Activated naive CD8-positive, alpha-beta T cell treated with anti-CD3 and anti-CD28 coated beads, Interleukin-2, amount 50 U/mL, for 24 hours (primary cell): Measurements from ENCODE around the gene MTOR.

Experiments used
- ATAC-seq: fragments of 150-1000 bp; cut with Tn5 transposase; one replicate; pipeline ENCODE4 v1.10.0; 2021
- DNase-seq: peaks from one replicate; pipeline ENCODE4 v3.0.0; 2021
- H3K27ac Mint-ChIP-seq: one replicate; pipeline ENCODE4 v1.8.0; 2021; ENCODE audit warnings: mild to moderate bottlenecking, mixed read lengths
- H3K27me3 Mint-ChIP-seq: one replicate; pipeline ENCODE4 v1.8.0; 2021; ENCODE audit warnings: mixed read lengths
- H3K36me3 Mint-ChIP-seq: one replicate; pipeline ENCODE4 v1.8.0; 2021; ENCODE audit warnings: low read depth, mixed read lengths
- H3K4me1 Mint-ChIP-seq: one replicate; pipeline ENCODE4 v1.8.0; 2021; ENCODE audit warnings: mixed read lengths
- H3K4me3 Mint-ChIP-seq: one replicate; pipeline ENCODE4 v1.8.0; 2021; ENCODE audit warnings: mild to moderate bottlenecking, moderate library complexity, mixed read lengths
- H3K9me3 Mint-ChIP-seq: one replicate; pipeline ENCODE4 v1.8.0; 2021; ENCODE audit warnings: mixed read lengths

The MTOR gene

DNA sequence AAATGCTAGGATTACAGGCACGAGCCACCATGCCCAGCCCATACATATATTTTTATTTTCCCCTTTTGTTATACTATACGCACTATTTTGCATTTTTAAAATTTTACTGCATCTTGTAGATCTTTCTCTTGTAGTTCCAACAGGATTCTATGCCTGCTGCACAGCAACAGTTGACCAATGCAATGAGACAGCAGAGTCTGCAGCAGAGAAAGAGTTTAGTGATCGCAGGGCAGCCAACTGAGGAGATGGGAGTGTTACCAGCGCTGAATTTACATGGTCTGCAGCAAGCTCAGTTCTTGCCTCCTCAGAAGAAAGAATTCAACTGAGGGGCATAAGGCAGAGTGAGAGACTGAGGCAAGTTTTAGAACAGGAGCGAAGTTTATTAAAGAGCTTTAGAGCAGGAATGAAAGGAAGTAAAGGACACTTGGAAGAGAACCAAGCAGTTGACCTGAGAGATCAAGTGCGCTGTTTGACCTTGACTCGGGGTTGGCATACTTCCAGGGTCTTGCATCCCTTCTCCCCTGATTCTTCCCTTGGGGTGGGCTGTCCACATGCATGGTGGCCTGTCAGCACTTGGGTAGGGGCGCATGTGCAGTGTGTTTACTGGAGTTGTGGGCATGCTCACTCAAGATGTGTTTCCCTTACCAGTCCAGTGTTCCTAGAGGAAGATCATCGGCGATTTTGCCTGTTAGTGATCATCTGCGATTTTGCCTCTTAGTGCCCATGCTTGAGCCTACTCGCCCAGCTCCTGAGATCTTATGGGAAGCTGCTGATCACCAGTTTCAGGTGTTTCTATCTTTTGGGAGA lies 4.1 kb upstream of the MTOR start:
- H3K27ac Mint-ChIP-seq, result no peak overlapping the region
- no peak overlapping the region for H3K4me3 Mint-ChIP-seq
- H3K27me3 Mint-ChIP-seq, result no peaks in the 10 kb centered on the region
- H3K9me3 Mint-ChIP-seq, result no peaks in the 10 kb centered on the region
- no peaks in the 10 kb centered on the region for H3K36me3 Mint-ChIP-seq
- ATAC-seq, result no peak
- H3K4me1 Mint-ChIP-seq, result peaks cover 11% of the 10 kb centered on the region
- no peak for DNase-seq

DNA sequence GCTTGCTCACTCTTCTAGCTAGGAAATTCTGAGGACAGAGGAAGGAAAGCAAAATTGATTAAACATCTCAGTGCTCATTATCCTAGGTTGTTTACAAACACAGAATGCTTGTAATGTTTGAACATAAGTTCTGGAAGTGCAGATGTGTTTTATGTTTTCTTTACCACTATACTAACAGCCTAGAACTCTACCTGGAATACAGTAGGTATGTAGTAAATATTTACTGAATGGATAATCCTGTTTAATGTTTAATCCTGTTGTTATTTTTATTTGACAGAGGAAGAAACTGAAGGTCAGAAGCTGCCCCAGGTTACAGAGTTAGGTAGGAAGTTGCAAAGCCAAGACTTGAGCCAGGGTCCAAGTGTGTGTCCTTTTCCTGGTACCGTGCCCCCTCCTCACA lies 6.1 kb downstream of the MTOR start:
- Mint-ChIP-seq H3K9me3 (no peaks in the 10 kb centered on the region), H3K36me3 (peaks cover 53% of the 10 kb centered on the region), H3K27me3 (no peaks in the 10 kb centered on the region), H3K4me1 (peaks cover 10% of the 10 kb centered on the region), H3K4me3 (no peak overlapping the region), H3K27ac (no peak overlapping the region)
- ATAC-seq (no peak), DNase-seq (no peak)

- no peaks in the 10 kb centered on the region for H3K9me3 Mint-ChIP-seq
- H3K27ac Mint-ChIP-seq, result peak overlapping the region; percentile 6
- ATAC-seq (no peak), DNase-seq (no peak)
- peaks cover 56% of the 10 kb centered on the region for H3K36me3 Mint-ChIP-seq
- H3K27me3 Mint-ChIP-seq, result no peaks in the 10 kb centered on the region
- H3K4me1 Mint-ChIP-seq, result no peaks in the 10 kb centered on the region
- no peak overlapping the region for H3K4me3 Mint-ChIP-seq
Observed at GRCh38 chr1:11253226-11253625, 9.1 kb downstream of the MTOR start.

DNA sequence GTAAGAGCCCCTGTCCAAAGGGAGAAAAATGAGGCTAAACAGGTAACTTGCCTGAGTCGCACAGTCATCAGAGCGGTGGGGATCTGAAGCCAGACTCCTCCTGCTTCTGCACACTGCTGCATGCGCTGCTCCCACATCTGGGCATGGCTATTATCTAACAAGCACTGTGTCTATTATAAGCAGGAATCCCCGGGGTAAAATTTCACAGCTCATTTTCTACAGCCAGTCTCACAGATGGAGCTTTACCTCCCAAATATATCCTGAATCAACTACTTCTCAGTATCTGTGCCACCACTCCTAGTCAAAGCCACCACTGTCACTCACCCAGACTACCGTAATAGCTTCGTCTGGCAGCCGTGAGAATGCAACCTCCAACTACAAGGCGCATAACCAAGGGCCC lies 9.8 kb downstream of the MTOR start:
- Mint-ChIP-seq H3K4me1 (no peaks in the 10 kb centered on the region), H3K27me3 (no peaks in the 10 kb centered on the region), H3K9me3 (no peaks in the 10 kb centered on the region), H3K36me3 (peaks cover 50% of the 10 kb centered on the region), H3K27ac (no peak overlapping the region), H3K4me3 (no peak overlapping the region)
- DNase-seq (no peak), ATAC-seq (no peak)

DNA sequence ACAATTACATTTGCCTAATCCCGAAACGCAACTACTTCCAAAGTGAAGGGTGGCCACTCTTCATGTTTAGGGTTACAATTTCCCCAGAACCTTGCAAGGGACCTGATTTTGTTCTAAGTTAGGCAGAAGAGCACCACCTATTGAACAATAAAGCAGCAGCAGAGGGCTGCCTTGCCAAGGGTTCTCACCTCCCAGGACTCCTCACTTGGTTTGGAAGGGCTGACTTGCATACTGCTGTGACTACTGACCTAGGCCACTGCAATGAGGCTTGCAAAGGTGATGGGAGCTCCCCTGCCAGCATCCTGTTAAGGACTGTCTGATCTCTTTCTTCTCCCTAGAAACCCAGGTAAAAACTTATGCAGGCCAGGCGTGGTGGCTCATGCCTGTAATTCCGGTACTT lies 14.2 kb downstream of the MTOR start:
- Mint-ChIP-seq H3K27ac (no peak overlapping the region), H3K4me1 (no peaks in the 10 kb centered on the region), H3K4me3 (no peak overlapping the region), H3K27me3 (no peaks in the 10 kb centered on the region), H3K36me3 (peaks cover 40% of the 10 kb centered on the region), H3K9me3 (no peaks in the 10 kb centered on the region)
- no peak for DNase-seq
- ATAC-seq, result no peak

DNA sequence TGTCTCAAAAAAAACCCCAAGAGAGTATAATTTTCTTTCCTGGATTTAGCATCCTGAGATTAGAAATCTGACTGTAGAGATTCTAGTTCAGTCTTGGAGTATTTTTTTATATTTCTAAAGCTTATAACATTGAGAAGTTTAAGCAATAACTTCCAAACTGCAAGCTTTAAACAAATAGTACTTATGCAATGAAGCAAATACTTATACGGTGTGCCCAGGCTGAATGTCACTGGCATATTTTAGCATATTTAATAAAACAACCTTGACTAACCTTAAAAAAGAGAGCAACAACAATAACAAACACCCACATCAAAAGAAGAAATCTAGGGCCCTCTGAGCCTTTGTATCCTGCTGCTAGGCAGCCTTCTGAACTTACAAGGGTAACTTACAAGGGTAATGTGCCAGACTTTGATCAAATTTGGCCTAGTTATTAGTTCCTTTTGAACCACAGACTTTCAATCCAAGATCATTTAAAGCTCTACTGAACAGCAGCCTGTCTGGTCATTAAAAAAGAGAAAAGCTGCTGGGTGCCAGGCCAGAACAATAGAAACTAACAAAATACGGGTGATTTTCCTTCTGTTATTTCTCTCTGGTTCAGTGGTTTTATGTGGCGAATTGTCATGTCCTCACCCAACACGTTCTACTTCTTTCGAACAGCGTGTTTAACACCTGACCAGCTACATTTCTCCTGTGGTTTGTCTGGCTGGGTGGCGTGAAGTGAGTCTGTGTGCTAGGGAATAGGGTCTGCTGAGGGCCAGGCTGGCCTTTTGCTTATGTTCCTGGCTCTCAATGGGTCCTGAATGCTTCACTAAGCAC lies 16.2 kb downstream of the MTOR start:
- DNase-seq (no peak), ATAC-seq (no peak)
- Mint-ChIP-seq H3K36me3 (peaks cover 34% of the 10 kb centered on the region), H3K27me3 (no peaks in the 10 kb centered on the region), H3K4me3 (no peak overlapping the region), H3K4me1 (no peaks in the 10 kb centered on the region), H3K27ac (peak overlapping the region; percentile 19), H3K9me3 (no peaks in the 10 kb centered on the region)

- H3K27ac Mint-ChIP-seq, result no peak overlapping the region
Observed at GRCh38 chr1:11245248-11245647, 17.1 kb downstream of the MTOR start.

GRCh38 chr1:11238311-11238710 lies 24.0 kb downstream of the MTOR start:
- no peaks in the 10 kb centered on the region for H3K27me3 Mint-ChIP-seq
- ATAC-seq (no peak), DNase-seq (no peak)
- H3K36me3 Mint-ChIP-seq, result peaks cover 47% of the 10 kb centered on the region
- no peak overlapping the region for H3K4me3 Mint-ChIP-seq
- H3K27ac Mint-ChIP-seq, result no peak overlapping the region
- H3K9me3 Mint-ChIP-seq, result no peaks in the 10 kb centered on the region
- peaks cover 2% of the 10 kb centered on the region for H3K4me1 Mint-ChIP-seq

More at GRCh38 chr1:11245248-11245647, 17.1 kb downstream of the MTOR start:
- no peak overlapping the region for H3K4me3 Mint-ChIP-seq
- DNase-seq, result no peak
- H3K36me3 Mint-ChIP-seq, result peaks cover 31% of the 10 kb centered on the region
- ATAC-seq, result no peak
- H3K4me1 Mint-ChIP-seq, result no peaks in the 10 kb centered on the region
- H3K27me3 Mint-ChIP-seq, result no peaks in the 10 kb centered on the region
- H3K9me3 Mint-ChIP-seq, result no peaks in the 10 kb centered on the region

DNA sequence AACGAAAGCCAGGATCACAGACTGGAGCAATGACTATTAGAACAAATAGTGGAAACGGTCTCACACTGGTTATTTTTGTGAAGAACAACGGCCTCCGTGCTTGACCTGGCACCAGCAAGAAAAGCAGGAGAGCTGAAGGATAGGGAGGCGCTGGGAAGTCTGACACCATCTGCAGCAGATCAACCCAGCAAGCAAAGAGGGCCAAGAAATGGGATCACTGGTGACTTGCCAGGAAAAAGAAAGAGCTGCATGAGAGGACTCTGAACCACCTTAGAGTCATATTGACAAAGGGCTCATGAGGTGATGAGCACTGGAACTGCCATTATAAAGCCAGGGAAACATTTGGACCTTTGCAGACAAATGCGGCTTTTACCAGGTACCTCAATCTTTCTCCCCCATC lies 25.0 kb downstream of the MTOR start:
- Mint-ChIP-seq H3K4me1 (peaks cover 2% of the 10 kb centered on the region), H3K9me3 (no peaks in the 10 kb centered on the region), H3K27me3 (no peaks in the 10 kb centered on the region), H3K27ac (peak overlapping the region; percentile 16), H3K4me3 (no peak overlapping the region), H3K36me3 (peaks cover 52% of the 10 kb centered on the region)
- DNase-seq (no peak), ATAC-seq (no peak)

DNA sequence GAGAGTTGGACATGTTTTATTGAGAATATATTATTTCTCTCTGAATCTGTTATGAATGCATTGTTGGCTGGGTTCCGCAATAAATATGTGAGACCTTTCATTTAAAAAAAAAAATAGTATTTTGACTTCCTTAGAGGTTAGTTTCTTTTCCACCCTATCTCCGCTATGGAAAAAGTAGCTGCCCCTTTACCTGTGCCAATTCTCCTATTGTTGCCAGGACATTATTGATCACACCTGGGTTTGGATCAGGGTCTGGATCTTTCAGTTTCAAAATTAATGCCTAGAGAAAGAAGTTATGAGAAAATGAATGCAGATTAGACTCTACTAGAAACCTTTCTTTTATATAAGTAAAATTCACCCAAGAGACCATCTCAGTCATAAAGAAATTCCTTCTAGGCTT lies 29.1 kb downstream of the MTOR start:
- peaks cover 47% of the 10 kb centered on the region for H3K36me3 Mint-ChIP-seq
- no peak for DNase-seq

GRCh38 chr1:11229203-11229602 lies 33.1 kb downstream of the MTOR start:
- H3K4me1 Mint-ChIP-seq, result peaks cover 14% of the 10 kb centered on the region
- H3K4me3 Mint-ChIP-seq, result no peak overlapping the region
- H3K9me3 Mint-ChIP-seq, result no peaks in the 10 kb centered on the region
- H3K27me3 Mint-ChIP-seq, result no peaks in the 10 kb centered on the region
- H3K27ac Mint-ChIP-seq, result no peak overlapping the region
- ATAC-seq (no peak), DNase-seq (no peak)
- peaks cover 51% of the 10 kb centered on the region for H3K36me3 Mint-ChIP-seq

More for the DNA sequence above, 29.1 kb downstream of the MTOR start:
- H3K4me1 Mint-ChIP-seq, result peaks cover 4% of the 10 kb centered on the region
- no peak for ATAC-seq
- no peaks in the 10 kb centered on the region for H3K27me3 Mint-ChIP-seq
- no peak overlapping the region for H3K27ac Mint-ChIP-seq
- no peak overlapping the region for H3K4me3 Mint-ChIP-seq
- no peaks in the 10 kb centered on the region for H3K9me3 Mint-ChIP-seq

DNA sequence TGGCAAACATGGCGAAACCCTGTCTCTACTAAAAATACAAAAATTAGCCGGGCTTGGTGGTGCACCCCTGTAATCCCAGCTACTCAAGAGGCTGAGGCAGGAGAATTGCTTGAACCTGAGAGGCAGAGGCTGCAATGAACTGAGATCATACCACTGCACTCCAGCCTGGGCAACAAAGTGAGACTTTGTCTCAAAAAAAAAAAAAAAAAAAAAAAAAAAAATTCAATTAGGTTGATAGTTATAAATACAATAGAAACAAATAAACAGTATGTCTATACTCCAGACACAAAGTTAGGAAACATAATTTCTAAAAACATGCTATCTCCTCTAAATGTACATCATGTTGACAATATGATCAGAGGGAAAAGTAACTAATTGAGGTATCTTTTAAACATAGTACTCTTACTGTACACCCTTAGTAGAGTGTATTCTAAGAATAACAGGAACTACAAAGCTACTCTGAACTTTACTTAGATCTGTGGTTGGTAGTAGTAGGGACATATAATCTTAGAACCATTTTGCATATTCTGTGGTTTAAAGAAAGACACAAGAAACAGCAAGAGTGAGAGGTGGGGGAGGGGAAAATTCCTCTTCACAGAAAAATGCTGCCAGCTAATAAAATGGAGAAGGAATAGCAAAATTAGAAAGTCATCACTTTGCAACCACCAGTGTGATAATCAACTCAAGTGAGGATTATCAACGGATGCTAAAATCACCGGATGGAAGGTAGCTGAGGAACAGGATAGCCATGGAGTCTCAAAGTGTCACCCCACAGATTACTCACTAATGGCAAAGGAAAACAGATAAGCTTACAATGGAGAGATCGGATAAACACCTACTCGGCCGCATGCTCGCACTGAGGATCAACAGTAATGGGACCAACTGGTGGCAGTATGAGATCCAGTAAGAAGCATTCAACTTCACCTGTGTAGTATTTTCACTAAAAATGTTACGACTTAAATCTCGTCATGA lies 35.0 kb downstream of the MTOR start:
- H3K36me3 Mint-ChIP-seq, result peaks cover 44% of the 10 kb centered on the region
- ATAC-seq (no peak), DNase-seq (no peak)
- H3K27me3 Mint-ChIP-seq, result no peaks in the 10 kb centered on the region
- H3K27ac Mint-ChIP-seq, result peak overlapping the region; percentile 7
- no peak overlapping the region for H3K4me3 Mint-ChIP-seq
- no peaks in the 10 kb centered on the region for H3K9me3 Mint-ChIP-seq
- H3K4me1 Mint-ChIP-seq, result peaks cover 14% of the 10 kb centered on the region

DNA sequence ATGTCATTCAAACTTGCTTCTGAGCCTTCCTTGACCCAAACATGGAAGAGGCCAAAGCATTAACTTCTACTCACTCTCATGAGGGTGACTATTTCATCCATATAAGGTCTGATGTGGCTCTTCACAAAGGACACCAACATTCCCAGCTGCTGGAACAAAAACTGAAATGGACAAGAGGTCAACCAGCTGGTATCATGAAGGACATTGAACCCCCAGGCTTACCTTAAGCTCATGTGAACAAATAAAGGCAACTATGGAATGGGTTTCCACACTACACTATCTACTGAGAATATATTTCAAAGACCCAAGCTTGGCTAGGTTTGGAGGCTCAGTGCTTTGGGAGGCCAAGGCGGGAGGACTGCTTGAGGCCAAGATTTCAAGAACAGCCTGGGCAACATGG lies 46.3 kb downstream of the MTOR start:
- Mint-ChIP-seq H3K4me3 (no peak overlapping the region), H3K4me1 (no peaks in the 10 kb centered on the region), H3K27me3 (no peaks in the 10 kb centered on the region), H3K27ac (no peak overlapping the region), H3K9me3 (no peaks in the 10 kb centered on the region), H3K36me3 (peaks cover 61% of the 10 kb centered on the region)
- DNase-seq (no peak), ATAC-seq (no peak)

DNA sequence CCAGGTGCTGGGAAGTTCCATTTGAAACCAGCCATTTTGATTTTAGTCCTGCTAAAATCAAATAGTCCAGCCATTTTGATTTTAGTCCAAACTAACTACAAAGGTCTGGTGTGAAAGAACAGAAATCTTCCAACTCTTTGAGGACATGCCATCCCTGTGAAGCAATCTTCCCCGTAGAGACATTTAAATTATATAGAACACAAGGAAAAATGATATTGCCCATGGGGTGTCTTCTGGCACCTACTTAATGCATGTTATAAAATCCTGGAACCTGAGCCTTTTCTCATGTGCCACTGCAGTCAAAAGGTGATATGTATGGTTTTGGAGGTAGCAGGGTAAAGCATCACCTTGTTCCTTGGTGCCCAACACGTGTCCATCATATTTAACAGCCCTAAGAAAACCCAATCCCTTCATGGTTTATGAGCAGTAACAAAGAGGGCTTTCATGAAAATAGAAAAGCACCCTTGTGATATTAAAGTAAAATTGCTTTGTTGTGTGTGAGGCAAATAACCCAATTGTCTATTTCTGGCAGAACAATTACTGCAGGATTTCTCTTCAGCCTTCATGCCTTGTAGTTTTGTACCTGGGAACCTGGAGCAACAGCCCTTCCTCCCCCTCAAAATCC lies 46.9 kb downstream of the MTOR start:
- Mint-ChIP-seq H3K9me3 (no peaks in the 10 kb centered on the region), H3K4me1 (no peaks in the 10 kb centered on the region), H3K27ac (no peak overlapping the region), H3K27me3 (no peaks in the 10 kb centered on the region), H3K36me3 (peaks cover 64% of the 10 kb centered on the region), H3K4me3 (no peak overlapping the region)
- ATAC-seq, result no peak
- DNase-seq, result no peak
